ELR (cell line): ENCODE data around the gene PRM2.

Source experiments
- DNase-seq: peaks from one replicate; pipeline ENCODE4 v3.0.0-alpha.2; 2015; ENCODE audit warnings: low read depth

Gene PRM2, protein sequence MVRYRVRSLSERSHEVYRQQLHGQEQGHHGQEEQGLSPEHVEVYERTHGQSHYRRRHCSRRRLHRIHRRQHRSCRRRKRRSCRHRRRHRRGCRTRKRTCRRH

DNA sequence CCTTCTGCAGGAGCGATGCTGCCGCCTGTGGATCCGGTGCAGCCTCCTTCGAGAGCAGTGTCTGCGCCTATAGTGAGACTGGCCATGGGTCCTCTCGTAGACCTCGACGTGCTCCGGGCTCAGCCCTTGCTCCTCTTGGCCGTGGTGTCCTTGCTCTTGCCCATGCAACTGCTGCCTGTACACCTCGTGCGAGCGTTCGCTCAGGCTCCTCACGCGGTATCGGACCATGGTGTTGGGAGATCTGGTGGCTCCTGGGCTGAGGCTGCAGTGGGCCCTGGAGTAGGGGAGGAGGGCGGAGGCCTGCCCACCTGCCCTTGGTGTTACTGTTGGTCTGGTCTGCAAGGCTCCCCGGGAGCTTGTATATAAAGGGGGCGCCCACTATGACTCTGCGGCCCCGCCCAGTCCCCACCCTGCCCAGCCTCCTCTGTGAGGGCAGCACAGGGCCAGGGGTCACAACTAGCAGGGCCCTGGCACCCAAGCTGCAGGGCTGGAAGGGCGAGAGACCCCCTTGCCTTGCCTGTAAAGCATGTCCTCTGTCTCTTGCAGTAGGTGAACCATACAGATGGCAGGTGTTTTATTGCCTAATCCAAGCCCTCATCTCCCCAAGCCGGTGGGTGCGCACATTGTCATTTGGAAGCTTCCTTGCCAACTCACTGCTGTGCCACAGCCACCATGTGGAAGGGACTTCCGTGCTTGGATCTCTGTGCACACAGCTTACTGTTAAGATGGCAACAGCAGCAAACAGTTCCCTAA is at the start of gene PRM2:
TSS of gene PRM2 (minus strand) at position 338 of the 753 bp plus-strand sequence. CDS start at position 228, 110 bp downstream.
- DNase-seq, result no peak

DNA sequence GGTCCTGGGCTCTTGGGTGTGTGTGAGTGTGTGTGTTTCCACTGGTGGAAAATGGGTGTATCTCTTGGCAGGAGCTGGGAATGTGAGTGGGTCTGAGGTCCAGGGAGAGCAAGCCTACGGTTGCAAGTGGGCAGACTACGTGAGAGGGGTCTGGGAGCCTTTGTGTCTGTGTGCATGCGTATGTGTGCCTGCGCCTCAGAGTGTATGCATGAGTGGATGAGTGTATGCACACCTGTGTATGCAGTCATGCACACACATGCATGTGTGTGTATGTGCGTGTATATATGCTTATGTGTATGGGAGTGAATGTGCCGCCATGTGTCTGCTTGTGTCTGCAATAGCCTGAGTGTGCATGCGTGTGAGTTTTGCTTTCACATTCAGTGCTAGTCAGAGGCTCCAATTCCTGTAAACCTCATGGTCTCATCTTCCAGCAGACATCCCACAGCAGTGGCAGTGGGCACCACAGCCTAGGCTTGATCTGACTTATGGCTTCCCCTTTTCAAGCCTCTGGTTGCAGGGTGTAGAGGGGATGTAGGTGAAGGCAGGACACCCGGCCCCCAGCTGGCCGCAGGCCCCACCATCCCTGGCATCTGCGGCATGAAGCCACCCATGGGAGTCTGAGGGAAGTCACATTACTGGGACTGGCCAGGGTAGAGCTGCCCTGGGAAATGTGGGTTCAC is 49.3 kb upstream of the PRM2 start:
- DNase-seq, result no peak

DNA sequence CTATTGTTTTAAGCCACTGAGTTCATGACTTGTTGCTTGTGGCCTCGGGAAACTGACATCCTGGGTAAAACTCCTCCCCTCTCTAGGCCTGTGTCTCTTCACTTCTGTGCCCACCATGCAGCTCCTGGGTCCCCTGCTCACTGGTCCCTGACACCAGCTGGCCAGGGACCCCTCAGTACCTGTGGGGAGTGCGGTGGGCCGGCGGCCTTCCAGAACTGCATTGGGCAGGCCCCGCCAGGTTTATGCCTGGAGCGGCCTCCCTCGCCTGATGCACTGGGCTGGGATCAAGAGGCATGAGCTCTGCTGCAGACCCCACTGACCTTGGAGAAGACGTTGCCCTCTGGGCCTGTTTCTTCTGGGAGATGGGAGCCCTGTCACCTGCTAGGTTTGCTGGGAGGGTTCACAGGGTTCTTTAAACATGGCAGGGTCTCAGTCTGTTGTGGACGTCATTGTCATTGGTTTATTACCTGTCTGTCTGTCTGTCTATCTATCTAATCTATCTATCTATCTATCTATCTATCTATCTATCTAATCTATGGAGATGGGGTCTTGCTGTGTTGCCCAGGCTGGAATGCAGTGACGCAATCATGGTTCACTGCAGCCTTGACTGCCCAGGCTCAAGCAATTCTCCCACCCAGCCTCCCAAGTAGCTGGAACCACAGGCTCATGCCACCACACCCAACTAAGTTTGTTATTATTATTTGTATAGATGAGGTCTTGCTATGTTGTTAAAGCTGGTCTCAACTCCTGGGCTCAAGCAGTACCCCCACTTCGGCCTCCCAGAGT is 47.5 kb upstream of the PRM2 start:
- no peak for DNase-seq

DNA sequence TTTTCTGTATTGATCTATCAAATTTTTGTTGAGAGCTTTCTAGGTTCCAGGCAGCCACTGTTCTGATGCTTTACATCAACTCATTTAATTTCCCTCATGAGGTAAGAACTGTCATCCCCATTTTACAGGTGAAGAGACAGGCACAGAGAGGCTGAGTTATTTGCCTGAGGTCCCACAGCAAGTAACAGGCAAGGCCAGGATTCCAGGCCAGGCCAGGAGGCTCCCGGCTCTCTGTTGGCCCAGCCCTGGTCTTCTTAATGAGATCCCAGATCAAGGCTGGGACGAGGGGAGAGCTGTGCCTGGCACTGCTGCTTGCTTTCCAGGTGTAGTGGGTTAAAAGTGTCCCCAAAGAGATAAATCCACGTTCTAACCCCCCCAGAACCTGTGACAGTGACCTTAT is 46.5 kb upstream of the PRM2 start:
- DNase-seq, result no peak

DNA sequence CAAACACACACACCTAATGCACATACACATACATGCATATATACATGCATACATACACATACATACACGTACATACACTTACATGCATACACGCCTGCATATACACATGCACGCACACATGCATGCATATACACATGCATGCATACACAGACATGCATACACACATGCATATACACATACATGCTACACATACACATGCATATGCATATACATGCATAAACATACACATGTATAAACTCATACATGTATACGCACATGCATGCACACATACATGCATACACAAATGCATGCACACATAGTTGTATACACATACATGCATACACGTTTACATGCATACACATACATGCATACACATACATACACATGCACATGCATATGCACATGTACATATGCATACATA is 45.4 kb upstream of the PRM2 start:
- DNase-seq, result no peak

DNA sequence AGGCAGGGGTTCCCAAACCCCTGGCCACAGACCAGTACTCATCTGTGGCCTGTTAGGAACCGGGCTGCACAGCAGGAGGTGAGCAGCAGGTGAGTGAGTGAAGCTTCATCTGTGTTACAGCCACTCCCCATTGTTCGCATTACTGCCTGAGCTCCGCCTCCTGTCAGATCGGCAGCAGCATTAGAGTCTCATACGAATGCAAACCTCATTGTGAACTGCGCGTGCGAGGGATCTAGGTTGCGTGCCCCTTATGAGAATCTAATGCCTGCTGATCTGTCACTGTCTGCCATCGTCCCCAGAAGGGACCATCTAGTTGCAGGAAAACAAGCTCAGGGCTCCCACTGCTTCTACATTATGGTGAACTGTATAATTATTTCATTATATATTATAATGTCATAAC is 43.9 kb upstream of the PRM2 start:
- DNase-seq, result no peak

DNA sequence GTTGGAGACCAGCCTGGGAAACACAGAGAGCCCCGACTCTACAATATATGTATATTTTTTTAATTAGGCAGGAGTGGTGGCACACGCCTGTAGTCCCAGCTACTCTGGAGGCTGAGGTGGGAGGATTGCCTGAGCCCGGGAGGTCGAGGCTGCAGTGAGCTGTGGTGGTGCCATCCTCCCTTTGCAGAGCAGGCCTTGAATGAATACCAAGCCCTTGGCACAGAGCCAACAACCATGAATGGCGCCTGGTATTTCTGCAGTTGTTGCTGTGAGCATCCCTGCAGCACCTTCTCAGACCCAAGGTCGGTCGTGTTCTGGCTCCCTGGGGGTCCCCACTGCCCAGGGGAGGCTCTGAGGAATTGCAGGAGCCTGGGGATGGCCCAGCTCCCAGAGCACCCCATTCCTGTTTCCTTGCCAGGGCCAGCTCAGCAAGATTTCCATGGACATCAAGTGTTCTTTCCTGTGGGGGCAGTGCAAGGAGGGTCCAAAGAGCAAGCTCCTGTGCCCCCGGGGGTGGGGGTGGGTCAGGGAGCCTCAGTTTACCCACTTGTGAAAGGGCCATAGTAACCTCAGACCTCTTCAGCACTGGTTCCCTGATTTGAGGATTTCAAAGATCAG is 43.4 kb upstream of the PRM2 start:
- no peak for DNase-seq

DNA sequence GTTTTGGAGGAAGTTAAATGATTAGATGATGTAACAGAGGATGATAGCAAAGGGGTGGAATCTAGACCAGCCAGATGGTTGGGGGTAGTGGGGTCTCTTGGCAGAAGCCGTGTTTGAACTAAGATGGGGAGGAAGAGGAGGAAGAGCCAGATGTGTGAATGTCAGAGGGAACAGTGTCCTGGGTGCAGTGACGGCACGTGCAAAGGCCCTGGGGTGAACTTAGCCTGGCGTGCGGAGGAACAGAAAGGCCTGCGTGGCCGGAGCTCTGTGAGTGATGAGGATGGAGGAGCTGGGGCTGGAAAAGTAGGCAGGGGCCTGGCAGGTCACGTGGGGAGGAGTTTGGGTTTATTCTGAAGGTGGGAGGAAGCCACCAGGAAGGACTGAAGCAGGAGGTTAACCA is 42.5 kb upstream of the PRM2 start:
- DNase-seq, result no peak

DNA sequence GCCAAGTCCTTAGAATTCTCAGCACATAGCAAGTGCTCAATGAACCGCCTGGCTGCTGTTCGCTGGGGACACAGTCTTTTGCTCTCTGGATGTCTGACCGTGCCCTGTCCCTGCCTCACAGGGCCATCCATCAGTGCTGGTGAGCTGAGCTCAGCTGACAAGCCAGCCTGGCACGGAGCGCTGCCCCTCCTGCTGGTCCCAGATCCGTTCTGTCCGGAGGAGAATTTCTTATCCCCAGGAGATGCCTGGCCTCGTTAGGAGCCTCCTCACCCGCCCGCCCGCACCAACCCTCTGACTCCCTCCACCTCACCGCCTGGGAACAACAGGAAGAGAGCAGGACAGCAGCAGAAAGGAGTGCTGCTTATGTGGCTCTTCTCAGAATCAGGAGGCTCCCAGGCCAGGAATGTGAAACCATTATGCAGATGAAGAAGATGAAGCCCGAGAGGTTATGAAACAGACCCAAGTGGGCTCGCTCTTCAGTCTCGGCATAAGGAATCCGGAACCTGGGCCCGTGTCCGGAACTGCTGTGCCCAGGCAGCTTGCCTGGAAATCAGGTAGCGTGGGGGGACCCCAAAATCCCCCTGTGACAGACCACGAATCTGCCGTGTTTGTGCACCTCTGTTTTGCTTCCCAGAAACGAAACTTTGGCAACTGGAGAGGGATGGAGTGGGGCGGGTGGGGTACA is 40.2 kb upstream of the PRM2 start:
- DNase-seq, result no peak

DNA sequence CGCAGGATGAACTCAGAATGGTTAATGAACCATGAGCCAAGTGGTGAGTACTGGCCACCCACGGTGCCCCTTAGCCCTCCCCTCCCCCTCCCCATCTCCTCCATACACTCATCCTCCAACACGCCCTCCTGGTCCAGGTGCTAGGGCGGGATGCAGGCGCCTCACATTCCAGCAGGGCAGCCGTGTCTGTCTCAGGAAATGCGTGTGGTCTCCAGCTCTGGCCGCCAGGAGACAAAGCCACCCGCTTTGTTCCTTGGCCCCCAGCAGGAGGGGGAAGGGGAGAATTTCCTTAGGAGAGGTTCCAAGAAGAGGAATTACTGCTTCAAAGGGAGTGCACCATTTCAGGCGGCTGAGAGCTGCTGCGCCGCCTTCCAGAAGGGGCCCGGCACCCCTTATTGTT is 39.2 kb upstream of the PRM2 start:
- peak; percentile 61 for DNase-seq

DNA sequence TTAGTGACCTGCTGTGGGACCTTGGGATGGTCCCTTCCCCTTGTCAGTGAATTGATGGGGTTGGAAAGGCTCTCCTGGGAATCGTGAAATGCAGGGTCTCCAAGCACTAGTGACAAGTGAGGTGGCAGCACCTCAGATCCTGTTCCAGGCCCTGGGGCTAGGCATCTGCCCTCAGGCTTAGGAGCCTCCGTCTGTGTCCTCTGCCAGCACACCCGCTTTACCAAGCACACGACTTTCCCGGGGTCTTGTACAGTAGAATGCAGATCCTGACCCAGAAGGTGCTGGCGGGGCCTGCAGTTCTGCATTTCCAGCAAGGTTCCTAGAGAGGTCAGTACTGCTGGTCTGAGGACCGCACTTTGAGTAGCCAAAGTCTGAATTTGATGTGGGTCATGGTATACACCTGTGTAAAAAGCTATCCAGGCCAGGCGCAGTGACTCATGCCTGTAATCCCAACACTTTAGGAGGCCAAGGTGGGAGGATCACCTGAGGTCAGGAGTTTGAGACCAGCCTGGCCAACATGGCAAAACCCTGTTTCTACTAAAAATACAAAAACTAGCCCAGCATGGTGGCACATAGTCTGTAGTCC is 38.1 kb upstream of the PRM2 start:
- no peak for DNase-seq

DNA sequence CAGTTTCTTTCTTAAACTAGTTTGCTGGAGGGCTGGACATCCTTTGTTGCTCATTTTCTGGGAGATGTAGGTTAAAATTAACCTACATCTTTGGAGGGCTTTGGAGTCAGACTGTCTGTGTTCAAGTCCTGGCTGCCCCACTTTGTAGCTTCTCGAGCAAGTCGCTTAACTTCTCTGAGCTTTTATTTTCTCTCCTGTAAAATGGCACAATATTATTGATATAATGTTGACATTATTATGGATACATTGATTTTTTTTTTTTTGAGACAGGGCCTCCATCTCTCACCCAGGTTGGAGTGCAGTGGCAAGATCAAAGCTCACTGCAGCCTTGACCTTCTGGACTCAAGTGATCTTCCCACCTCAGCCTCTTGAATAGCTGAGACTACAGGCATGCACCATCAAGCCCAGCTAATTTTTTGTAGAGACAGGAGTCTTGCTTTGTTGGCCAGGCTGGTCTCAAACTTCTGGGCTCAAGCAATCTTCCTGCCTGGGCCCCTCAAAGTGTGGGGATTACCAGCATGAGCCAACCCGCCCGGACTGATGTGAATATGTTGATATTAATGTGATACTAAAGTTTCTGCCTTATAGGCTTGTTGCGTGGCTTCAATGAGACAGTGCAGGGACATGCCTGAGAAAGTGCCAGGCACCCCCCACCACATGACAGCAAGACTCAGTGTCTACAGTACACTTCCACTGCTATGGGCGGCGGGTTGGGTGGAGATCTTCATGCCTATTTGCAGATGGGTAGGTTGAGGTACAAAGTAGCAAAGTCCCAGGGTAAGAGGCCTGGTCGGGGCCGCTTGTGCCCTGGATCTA is 37.4 kb upstream of the PRM2 start:
- no peak for DNase-seq

DNA sequence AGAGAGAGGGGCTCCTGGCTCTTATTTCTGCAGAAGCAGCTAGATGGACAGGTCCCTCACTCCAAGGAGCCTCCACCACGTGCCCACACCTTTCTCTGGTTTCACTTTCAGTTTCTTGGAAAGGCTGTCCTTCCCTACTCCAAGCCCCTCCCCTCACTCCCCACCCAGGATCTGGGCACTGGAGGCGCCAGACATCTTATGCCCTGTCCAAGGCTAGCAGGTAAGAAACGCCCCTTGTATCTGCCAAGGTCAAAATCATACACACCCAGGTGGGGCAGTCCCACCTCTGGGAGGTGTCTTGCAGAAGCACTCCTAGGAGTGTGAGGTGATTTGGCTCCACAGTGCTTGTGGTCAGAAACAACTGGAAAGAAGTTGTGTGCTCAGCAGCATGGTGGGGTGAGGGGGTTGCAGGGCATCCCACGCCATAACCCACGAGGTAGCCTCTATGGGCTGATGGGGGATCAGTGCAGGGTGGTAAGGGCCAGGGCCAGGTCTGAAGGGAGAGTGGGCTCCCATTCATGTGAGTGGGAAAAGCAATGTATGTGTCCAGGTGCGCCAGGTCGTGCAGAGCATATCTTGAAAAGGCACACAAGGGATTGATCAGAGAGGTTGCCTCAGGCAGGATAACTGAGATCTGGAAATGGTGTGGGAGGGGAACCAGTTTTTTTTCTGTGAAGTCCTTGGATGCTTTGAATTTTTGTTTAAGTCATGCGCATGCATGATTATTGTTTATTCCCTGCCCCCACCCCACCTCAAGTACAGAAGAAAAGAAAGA is 36.6 kb upstream of the PRM2 start:
- peak; percentile 46 for DNase-seq

DNA sequence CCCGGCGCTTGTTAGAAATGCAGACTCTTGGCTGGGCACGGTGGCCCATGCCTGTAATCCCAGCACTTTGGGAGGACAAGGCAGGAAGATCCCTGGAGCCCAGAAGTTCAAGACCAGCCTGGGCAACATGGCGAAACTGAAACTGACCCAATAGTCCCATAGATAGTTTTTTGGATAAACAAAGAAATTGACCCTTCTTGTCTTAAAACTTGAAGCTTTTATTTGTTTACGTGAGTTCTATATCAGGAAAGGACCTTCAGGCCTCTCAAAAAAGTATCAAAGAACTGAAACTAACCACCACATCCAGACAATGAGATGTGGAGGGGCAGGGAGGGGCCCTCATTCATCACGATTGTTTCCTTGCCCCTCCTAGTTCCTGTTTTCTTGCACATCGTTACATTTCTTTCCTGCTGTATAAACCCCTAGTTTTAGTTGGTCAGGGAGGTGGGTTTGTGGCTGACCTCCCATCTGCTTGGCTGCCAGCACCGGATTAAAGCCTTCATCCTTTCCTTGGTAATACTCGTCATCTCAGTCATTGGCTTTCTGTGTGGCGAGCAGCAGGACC is 34.8 kb upstream of the PRM2 start:
- DNase-seq, result no peak

DNA sequence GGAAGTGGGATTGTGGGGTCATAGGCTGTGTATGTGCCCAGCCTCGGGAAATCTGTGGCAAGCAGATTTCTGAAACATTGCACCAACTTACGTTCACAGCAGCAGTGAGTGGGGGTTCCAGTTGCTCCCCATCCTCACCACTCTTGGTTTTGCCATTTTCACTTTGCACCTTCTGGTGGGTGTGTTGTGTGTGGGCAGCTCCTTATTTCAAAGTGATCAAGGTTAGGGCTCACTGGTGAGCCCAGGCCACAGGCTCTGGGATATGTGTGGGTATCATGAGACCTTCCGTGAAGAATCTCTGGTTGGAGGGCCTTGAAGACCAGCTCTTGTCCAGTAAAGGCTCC is 34.3 kb upstream of the PRM2 start:
- DNase-seq, result no peak

DNA sequence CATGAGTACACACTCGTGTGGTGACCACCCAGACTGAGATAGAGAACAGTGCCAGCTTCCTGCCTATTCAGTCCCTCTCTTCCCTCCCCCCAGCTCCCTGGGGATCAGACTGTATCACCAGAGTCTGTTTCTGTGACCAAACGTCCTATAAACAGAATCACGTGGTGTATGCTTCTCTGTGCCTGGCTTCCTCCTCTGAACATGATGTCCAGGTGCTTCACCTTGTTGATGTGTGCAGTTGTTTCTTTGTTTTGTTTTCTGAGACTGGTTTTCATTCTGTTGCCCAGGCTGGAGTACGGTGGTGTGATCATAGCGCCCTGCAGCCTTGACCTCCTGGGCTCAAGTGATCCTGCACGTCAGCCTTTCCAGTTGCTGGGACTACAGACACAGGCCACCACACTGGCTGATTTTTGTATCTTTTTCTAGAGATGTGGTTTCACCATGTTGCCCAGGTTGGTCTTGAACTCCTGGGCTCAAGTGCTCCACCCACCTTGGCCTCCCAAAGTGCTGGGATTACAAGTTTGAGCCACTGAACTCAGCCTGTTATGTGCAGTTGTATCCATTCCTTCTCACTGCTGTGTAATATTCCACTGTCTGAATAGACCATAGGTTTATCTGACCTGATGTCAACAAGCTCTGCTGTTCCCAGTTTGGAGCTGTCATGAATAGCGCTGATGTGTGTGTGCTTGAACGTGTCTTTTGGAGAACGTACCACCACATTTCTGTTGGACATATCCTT is 33.8 kb upstream of the PRM2 start:
- DNase-seq, result no peak

DNA sequence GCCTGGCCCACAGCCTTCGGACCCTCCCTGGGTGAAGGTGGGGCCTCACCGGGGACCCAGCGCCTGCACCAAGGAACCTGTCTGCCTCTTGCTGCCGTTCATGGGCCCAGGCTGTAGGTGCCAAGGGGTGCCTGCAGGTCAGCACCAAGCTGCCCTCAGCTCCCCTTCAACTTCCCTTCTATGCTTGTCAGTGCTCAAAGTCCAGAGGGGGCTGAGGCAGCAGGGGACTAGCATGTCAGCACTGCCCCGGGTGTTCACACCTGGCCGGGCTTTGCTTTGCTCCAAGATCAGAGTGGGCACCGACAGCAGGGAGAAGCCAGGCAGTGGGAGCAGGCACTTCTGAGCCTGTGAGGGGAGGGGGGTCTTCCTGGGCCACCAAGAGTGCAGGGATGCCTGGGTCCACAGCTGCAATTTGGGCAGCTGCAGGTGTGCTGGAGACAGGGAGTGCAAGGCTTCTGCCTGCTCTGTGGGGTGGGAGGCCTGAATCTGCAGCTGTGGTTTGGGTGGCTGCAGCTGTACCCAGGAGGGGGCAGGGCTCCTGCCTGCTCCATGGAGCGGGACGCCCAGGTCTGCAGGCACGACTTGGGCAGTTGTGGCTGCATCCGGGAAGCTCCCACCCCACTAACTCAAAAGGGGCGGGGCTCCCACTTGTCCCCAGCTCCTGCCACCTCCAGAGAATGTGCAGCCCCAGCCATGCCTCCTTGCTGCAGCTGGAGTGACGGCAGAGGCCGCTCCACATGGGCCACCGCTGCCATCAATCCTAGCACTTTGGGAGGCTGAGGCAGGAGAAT is 32.4 kb upstream of the PRM2 start:
- DNase-seq, result no peak
